ENCODE data around the gene MLXIP. TPM values are rescaled to one million over a fixed set of nuclear protein-coding genes. Genes with fewer than 3 reads are reported as not detected.

Gene MLXIP
- total RNA-seq, 1 donor from 2014 or later = 1.9 TPM

GRCh38 chr12:122187466-122187865, 108.9 kb downstream of the MLXIP start:
- Histone ChIP-seq H2AFZ (replicated peaks) (no peak overlapping the region), H3K4me3 (no peak overlapping the region), H3K36me3 (no peaks in the 10 kb centered on the region), H3K4me1 (no peaks in the 10 kb centered on the region), H3K27me3 (peaks cover 25% of the 10 kb centered on the region), H3F3A (ENCODE audit: low read depth) (no peaks in the 10 kb centered on the region), H3K79me2 (ENCODE audit: low read depth) (no peaks in the 10 kb centered on the region), H3K4me2 (no peak overlapping the region), H3K27ac (no peak overlapping the region), H4K20me1 (ENCODE audit: low read depth) (no peaks in the 10 kb centered on the region), H3K9me3 (ENCODE audit: low read depth) (no peaks in the 10 kb centered on the region), H3K9ac (no peak overlapping the region)
- H3K27me3 Mint-ChIP-seq (ENCODE audit: insufficient read depth, low read depth) = peaks cover 22% of the 10 kb centered on the region
- no peak overlapping the region for H3K4me3 Mint-ChIP-seq
- H3K36me3 Mint-ChIP-seq = no peaks in the 10 kb centered on the region
- no peak overlapping the region for H3K27ac Mint-ChIP-seq
- no peak for DNase-seq (ENCODE audit: low spot score)
- peaks cover 3% of the 10 kb centered on the region for H3K4me1 Mint-ChIP-seq
- no peak for TF ChIP-seq EZH2phosphoT487 (IDR thresholded peaks at IDR 0.05)
- TF ChIP-seq, protein P1, sequence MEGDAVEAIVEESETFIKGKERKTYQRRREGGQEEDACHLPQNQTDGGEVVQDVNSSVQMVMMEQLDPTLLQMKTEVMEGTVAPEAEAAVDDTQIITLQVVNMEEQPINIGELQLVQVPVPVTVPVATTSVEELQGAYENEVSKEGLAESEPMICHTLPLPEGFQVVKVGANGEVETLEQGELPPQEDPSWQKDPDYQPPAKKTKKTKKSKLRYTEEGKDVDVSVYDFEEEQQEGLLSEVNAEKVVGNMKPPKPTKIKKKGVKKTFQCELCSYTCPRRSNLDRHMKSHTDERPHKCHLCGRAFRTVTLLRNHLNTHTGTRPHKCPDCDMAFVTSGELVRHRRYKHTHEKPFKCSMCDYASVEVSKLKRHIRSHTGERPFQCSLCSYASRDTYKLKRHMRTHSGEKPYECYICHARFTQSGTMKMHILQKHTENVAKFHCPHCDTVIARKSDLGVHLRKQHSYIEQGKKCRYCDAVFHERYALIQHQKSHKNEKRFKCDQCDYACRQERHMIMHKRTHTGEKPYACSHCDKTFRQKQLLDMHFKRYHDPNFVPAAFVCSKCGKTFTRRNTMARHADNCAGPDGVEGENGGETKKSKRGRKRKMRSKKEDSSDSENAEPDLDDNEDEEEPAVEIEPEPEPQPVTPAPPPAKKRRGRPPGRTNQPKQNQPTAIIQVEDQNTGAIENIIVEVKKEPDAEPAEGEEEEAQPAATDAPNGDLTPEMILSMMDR (IDR thresholded peaks at IDR 0.05) = no peak
- TF ChIP-seq EZH2 (IDR thresholded peaks at IDR 0.05) = no peak
- no peaks in the 10 kb centered on the region for H3K9me3 Mint-ChIP-seq

GRCh38 chr12:122189626-122190475, 111.3 kb downstream of the MLXIP start:
- Histone ChIP-seq H3K27ac (no peak overlapping the region), H3K36me3 (no peaks in the 10 kb centered on the region), H3K9me3 (ENCODE audit: low read depth) (no peaks in the 10 kb centered on the region), H3F3A (ENCODE audit: low read depth) (no peaks in the 10 kb centered on the region), H3K4me2 (no peak overlapping the region), H3K9ac (no peak overlapping the region), H3K79me2 (ENCODE audit: low read depth) (no peaks in the 10 kb centered on the region), H2AFZ (replicated peaks) (no peak overlapping the region), H3K27me3 (peaks cover 1% of the 10 kb centered on the region), H4K20me1 (ENCODE audit: low read depth) (no peaks in the 10 kb centered on the region), H3K4me3 (no peak overlapping the region), H3K4me1 (no peaks in the 10 kb centered on the region)
- H3K36me3 Mint-ChIP-seq = no peaks in the 10 kb centered on the region
- no peak overlapping the region for H3K4me3 Mint-ChIP-seq
- H3K9me3 Mint-ChIP-seq = peaks cover 3% of the 10 kb centered on the region
- no peak overlapping the region for H3K27ac Mint-ChIP-seq
- peaks cover 16% of the 10 kb centered on the region for H3K27me3 Mint-ChIP-seq (ENCODE audit: insufficient read depth, low read depth)
- TF ChIP-seq, protein P1 (IDR thresholded peaks at IDR 0.05) = no peak
- TF ChIP-seq EZH2 (IDR thresholded peaks at IDR 0.05) (no peak), EZH2phosphoT487 (IDR thresholded peaks at IDR 0.05) (no peak)
- no peaks in the 10 kb centered on the region for H3K4me1 Mint-ChIP-seq
- no peak for DNase-seq (ENCODE audit: low spot score)

DNA sequence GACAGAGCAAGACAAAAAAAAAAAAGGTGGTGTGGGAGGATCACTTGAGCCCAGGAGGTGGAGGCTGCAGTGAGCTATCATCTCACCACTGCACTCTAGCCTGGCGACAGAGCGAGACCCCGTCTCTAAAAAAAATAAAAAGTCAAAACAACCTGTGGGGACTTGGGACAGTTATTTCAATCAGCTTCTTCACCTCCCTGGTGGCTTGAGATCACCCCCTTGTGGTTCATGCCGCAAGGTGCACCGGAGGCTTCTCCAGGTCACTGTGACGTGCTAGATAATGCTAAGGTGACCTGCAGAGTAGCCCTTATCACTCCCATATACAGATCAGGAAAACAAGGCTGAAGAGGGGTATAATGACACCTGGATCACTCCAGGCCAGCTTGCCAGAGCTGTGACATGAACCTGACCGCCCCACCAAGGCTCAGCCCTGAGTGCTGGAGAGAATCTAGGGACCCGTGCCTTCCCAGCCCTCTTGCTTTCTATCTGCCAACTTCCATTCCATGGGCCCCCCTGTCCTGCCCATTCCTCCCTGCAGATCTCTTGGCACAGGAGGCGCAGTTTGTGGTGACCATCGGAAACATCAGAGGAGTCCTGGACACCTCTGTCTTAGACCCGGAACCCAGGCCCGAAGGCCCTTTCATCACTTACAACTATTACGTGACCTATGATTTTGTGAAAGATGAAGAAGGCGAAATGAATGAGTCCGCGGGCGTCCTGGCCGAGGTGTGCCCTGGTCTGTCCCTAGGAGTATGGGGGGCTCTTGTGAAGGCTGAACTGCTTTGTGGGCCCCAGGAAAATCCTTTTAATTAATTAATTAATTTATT, 112.5 kb downstream of the MLXIP start:
- Mint-ChIP-seq H3K4me3 (peak overlapping the region; percentile 18), H3K4me1 (no peaks in the 10 kb centered on the region), H3K27ac (peak overlapping the region; percentile 63), H3K9me3 (peaks cover 10% of the 10 kb centered on the region), H3K36me3 (no peaks in the 10 kb centered on the region), H3K27me3 (ENCODE audit: insufficient read depth, low read depth) (peaks cover 13% of the 10 kb centered on the region)
- H3K27me3 ChIP-seq = no peaks in the 10 kb centered on the region
- no peak overlapping the region for H3K9ac ChIP-seq
- H3K36me3 ChIP-seq = no peaks in the 10 kb centered on the region
- peak; percentile 81 for DNase-seq (ENCODE audit: low spot score)
- no peaks in the 10 kb centered on the region for H3K4me1 ChIP-seq
- TF ChIP-seq, protein P1 (IDR thresholded peaks at IDR 0.05) = peak; percentile 80
- TF ChIP-seq EZH2 (IDR thresholded peaks at IDR 0.05) = no peak
- H3K4me2 ChIP-seq = no peak overlapping the region
- H2AFZ ChIP-seq (replicated peaks) = no peak overlapping the region
- no peak overlapping the region for H3K27ac ChIP-seq
- H3K79me2 ChIP-seq (ENCODE audit: low read depth) = no peaks in the 10 kb centered on the region
- H3F3A ChIP-seq (ENCODE audit: low read depth) = no peaks in the 10 kb centered on the region
- no peaks in the 10 kb centered on the region for H4K20me1 ChIP-seq (ENCODE audit: low read depth)
- H3K4me3 ChIP-seq = no peak overlapping the region
- no peaks in the 10 kb centered on the region for H3K9me3 ChIP-seq (ENCODE audit: low read depth)
